ENCODE results near the gene PAQR4. TPM values are rescaled to one million over a fixed set of nuclear protein-coding genes. Genes with fewer than 3 reads are reported as not detected.

Gene PAQR4
- total RNA-seq, 3 donors from 2014 or later (not counting 1 experiment from before 2014, with no cell fraction given), result 2.9 to 4.4 (median 3.5) TPM

GRCh38 chr16:2990891-2991290 is 21.7 kb downstream of the PAQR4 start:
- Mint-ChIP-seq H3K4me3 (no peak overlapping the region), H3K9me3 (no peaks in the 10 kb centered on the region), H3K4me1 (no peaks in the 10 kb centered on the region), H3K27me3 (ENCODE audit: low read depth in 2 of 2) (no peaks in the 10 kb centered on the region), H3K27ac (no peak overlapping the region), H3K36me3 (no peaks in the 10 kb centered on the region)
- no peak for TF ChIP-seq CTCF (IDR thresholded peaks at IDR 0.05)
- no peak overlapping the region for H3K4me3 ChIP-seq (ENCODE audit: low read length)
- no peaks in the 10 kb centered on the region for H3K27me3 ChIP-seq (ENCODE audit: control insufficient read depth, insufficient read depth, low read length)
- DNase-seq (no peak), ATAC-seq (no peak)
- no peak overlapping the region for H3K27ac ChIP-seq (ENCODE audit: low read length)
- intact Hi-C loops (cut with micrococcal nuclease), result no loop called here
- H3K9me3 ChIP-seq (ENCODE audit: control insufficient read depth, insufficient read depth, low read length), result no peaks in the 10 kb centered on the region
- no peaks in the 10 kb centered on the region for H3K4me1 ChIP-seq (ENCODE audit: control insufficient read depth, insufficient read depth, low read length)
- WGBS (ENCODE audit: insufficient coverage), result 78% methylated on average over 10 of the region's 10 CpGs
- no peaks in the 10 kb centered on the region for H3K36me3 ChIP-seq (ENCODE audit: control insufficient read depth, insufficient read depth, low read length)

- Histone ChIP-seq H3K36me3 (ENCODE audit: control insufficient read depth, insufficient read depth, low read length) (no peaks in the 10 kb centered on the region), H3K27ac (ENCODE audit: low read length) (no peak overlapping the region), H3K4me3 (ENCODE audit: low read length) (no peak overlapping the region), H3K9me3 (ENCODE audit: control insufficient read depth, insufficient read depth, low read length) (no peaks in the 10 kb centered on the region), H3K4me1 (ENCODE audit: control insufficient read depth, insufficient read depth, low read length) (no peaks in the 10 kb centered on the region), H3K27me3 (ENCODE audit: control insufficient read depth, insufficient read depth, low read length) (no peaks in the 10 kb centered on the region)
- no peak overlapping the region for H3K27ac Mint-ChIP-seq
- DNase-seq (no peak), ATAC-seq (no peak)
- TF ChIP-seq CTCF (IDR thresholded peaks at IDR 0.05), result no peak
- 84% methylated on average over 8 of the region's 12 CpGs for WGBS (ENCODE audit: insufficient coverage)
- no peak overlapping the region for H3K4me3 Mint-ChIP-seq
- H3K36me3 Mint-ChIP-seq, result no peaks in the 10 kb centered on the region
- H3K4me1 Mint-ChIP-seq, result no peaks in the 10 kb centered on the region
- intact Hi-C loops (cut with micrococcal nuclease), result no loop called here
- H3K9me3 Mint-ChIP-seq, result no peaks in the 10 kb centered on the region
- no peaks in the 10 kb centered on the region for H3K27me3 Mint-ChIP-seq (ENCODE audit: low read depth in 2 of 2)
Measured at GRCh38 chr16:2991566-2992261, 22.6 kb downstream of the PAQR4 start.

GRCh38 chr16:2992383-2993081 is 23.4 kb downstream of the PAQR4 start:
- Histone ChIP-seq H3K27ac (ENCODE audit: low read length) (no peak overlapping the region), H3K4me1 (ENCODE audit: control insufficient read depth, insufficient read depth, low read length) (no peaks in the 10 kb centered on the region), H3K9me3 (ENCODE audit: control insufficient read depth, insufficient read depth, low read length) (no peaks in the 10 kb centered on the region), H3K27me3 (ENCODE audit: control insufficient read depth, insufficient read depth, low read length) (no peaks in the 10 kb centered on the region), H3K4me3 (ENCODE audit: low read length) (no peak overlapping the region), H3K36me3 (ENCODE audit: control insufficient read depth, insufficient read depth, low read length) (no peaks in the 10 kb centered on the region)
- Mint-ChIP-seq H3K27ac (no peak overlapping the region), H3K4me3 (no peak overlapping the region), H3K4me1 (no peaks in the 10 kb centered on the region), H3K27me3 (ENCODE audit: low read depth in 2 of 2) (no peaks in the 10 kb centered on the region), H3K9me3 (no peaks in the 10 kb centered on the region), H3K36me3 (no peaks in the 10 kb centered on the region)
- no peak for TF ChIP-seq CTCF (IDR thresholded peaks at IDR 0.05)
- intact Hi-C loops (cut with micrococcal nuclease), result no loop called here
- WGBS (ENCODE audit: insufficient coverage), result 97% methylated on average over 12 of the region's 14 CpGs
- ATAC-seq (no peak), DNase-seq (no peak)

Data from natural killer cell (primary cell).